ENCODE measurements around the gene TAB2. TPM values are rescaled to one million over a fixed set of nuclear protein-coding genes. Genes with fewer than 3 reads are reported as not detected.
A peak's percentile ranks its signal among the peaks of the same experiment; 100 is the strongest.

TAB2 gene
- total RNA-seq, 1 donor from 2014 or later: 50.6 TPM

GRCh38 chr6:149429427-149430360 lies 112.2 kb downstream of the TAB2 start:
- H3K27ac Mint-ChIP-seq (ENCODE audit: unreplicated experiment): no peak overlapping the region
- peaks cover 8% of the 10 kb centered on the region for H3K4me1 Mint-ChIP-seq (ENCODE audit: unreplicated experiment)
- TF ChIP-seq, protein P1, sequence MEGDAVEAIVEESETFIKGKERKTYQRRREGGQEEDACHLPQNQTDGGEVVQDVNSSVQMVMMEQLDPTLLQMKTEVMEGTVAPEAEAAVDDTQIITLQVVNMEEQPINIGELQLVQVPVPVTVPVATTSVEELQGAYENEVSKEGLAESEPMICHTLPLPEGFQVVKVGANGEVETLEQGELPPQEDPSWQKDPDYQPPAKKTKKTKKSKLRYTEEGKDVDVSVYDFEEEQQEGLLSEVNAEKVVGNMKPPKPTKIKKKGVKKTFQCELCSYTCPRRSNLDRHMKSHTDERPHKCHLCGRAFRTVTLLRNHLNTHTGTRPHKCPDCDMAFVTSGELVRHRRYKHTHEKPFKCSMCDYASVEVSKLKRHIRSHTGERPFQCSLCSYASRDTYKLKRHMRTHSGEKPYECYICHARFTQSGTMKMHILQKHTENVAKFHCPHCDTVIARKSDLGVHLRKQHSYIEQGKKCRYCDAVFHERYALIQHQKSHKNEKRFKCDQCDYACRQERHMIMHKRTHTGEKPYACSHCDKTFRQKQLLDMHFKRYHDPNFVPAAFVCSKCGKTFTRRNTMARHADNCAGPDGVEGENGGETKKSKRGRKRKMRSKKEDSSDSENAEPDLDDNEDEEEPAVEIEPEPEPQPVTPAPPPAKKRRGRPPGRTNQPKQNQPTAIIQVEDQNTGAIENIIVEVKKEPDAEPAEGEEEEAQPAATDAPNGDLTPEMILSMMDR (IDR thresholded peaks at IDR 0.05): peak; percentile 33

DNA sequence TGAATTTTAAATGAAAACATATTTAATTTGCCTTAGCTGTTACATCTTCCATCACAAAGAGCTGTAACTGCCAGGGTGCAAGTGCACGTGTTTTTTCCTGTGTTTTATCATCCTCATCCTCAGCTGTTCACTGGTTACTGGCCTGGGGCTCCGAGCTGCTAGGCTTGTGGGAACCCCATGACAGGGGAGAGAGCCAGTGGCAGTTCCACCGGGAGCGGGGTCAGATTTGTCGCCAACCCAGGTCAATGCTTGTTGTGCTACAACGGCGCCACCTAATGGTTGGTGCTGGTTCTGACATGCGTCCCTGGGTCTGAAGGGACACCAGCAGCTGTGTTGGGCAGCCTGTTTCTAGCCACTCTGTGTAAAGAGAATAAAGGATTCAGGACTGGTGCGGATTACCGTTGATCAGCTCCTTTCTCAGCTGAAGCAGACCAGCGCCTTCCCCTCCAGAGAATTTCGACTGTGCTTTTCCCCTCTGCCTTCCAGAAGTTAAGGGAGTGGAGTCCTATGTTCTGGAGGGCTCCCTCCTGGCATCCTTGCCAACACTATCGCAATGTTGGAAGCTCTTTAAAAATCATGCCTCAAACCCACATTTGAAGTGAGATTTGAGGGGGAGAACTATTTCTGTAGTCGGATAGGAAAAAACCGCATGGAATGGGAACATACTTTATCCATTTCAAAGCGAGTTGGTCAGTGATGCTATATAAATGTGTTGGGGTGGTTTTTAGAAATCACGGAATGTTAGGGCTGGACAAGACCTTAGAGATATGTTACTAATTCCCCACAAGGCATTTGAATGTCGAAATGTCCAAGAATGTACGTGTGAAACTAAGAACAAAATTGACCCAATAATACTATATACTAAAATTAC lies 114.6 kb downstream of the TAB2 start:
- no peaks in the 10 kb centered on the region for H3K9me3 Mint-ChIP-seq (ENCODE audit: unreplicated experiment)
- H3K27me3 Mint-ChIP-seq (ENCODE audit: unreplicated experiment): no peaks in the 10 kb centered on the region
- no peaks in the 10 kb centered on the region for H3K36me3 Mint-ChIP-seq (ENCODE audit: unreplicated experiment)
- H3K4me3 Mint-ChIP-seq (ENCODE audit: unreplicated experiment): peak overlapping the region; percentile 55
- DNase-seq (ENCODE audit: extremely low spot score, unreplicated experiment): peak; percentile 93
- no peak overlapping the region for H3K27ac Mint-ChIP-seq (ENCODE audit: unreplicated experiment)
- peaks cover 4% of the 10 kb centered on the region for H3K4me1 Mint-ChIP-seq (ENCODE audit: unreplicated experiment)
- TF ChIP-seq, protein P1 (IDR thresholded peaks at IDR 0.05): peak; percentile 99

More at GRCh38 chr6:149429427-149430360, 112.2 kb downstream of the TAB2 start:
- Mint-ChIP-seq H3K9me3 (ENCODE audit: unreplicated experiment) (no peaks in the 10 kb centered on the region), H3K36me3 (ENCODE audit: unreplicated experiment) (no peaks in the 10 kb centered on the region), H3K27me3 (ENCODE audit: unreplicated experiment) (no peaks in the 10 kb centered on the region), H3K4me3 (ENCODE audit: unreplicated experiment) (no peak overlapping the region)
- no peak for DNase-seq (ENCODE audit: extremely low spot score, unreplicated experiment)

DNA sequence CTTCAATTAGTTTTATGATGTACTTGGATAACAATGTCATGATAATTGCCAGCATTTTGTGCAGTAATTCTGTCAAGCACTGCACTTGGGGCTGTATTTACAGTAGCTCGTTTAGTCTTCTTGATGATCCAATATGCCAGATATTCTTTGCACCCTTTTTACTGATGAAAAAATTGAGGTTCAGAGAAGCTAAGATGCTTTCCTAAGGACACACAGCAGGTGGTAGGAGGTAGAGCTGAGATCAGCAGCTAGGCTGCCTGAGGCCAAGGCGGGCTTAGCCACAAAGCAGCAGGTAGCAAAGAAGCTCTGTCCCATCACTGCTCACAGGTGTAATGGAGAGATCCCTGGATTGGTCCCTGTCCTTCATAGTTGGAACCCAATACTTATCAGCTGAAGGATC lies 115.9 kb downstream of the TAB2 start:
- H3K27ac Mint-ChIP-seq (ENCODE audit: unreplicated experiment): no peak overlapping the region
- peaks cover 4% of the 10 kb centered on the region for H3K4me1 Mint-ChIP-seq (ENCODE audit: unreplicated experiment)
- H3K9me3 Mint-ChIP-seq (ENCODE audit: unreplicated experiment): no peaks in the 10 kb centered on the region
- H3K36me3 Mint-ChIP-seq (ENCODE audit: unreplicated experiment): no peaks in the 10 kb centered on the region
- no peak overlapping the region for H3K4me3 Mint-ChIP-seq (ENCODE audit: unreplicated experiment)
- TF ChIP-seq, protein P1 (IDR thresholded peaks at IDR 0.05): no peak
- H3K27me3 Mint-ChIP-seq (ENCODE audit: unreplicated experiment): no peaks in the 10 kb centered on the region
- DNase-seq (ENCODE audit: extremely low spot score, unreplicated experiment): no peak

DNA sequence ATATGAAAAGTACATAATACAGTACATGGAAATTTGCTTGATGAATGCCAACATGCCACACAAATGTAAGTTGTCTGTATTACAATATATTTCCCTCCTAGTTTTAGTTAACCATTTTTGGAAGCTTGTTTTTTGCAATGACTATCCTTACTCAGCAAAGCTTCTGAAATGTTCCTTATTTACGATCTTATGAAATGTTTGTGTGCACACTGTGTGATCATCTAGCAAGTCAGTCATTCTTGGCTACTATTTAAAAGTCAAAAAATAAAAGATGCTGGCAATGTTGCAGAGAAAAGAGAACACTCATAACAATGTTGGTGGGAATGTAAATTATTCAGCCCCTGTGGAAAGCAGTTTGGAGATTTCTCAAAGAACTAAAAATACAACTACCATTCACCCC lies 116.4 kb downstream of the TAB2 start:
- TF ChIP-seq, protein P1 (IDR thresholded peaks at IDR 0.05): no peak
- Mint-ChIP-seq H3K4me3 (ENCODE audit: unreplicated experiment) (no peak overlapping the region), H3K27me3 (ENCODE audit: unreplicated experiment) (no peaks in the 10 kb centered on the region)

More for the DNA sequence above, 116.4 kb downstream of the TAB2 start:
- no peak for DNase-seq (ENCODE audit: extremely low spot score, unreplicated experiment)
- peaks cover 4% of the 10 kb centered on the region for H3K4me1 Mint-ChIP-seq (ENCODE audit: unreplicated experiment)
- no peak overlapping the region for H3K27ac Mint-ChIP-seq (ENCODE audit: unreplicated experiment)
- H3K36me3 Mint-ChIP-seq (ENCODE audit: unreplicated experiment): no peaks in the 10 kb centered on the region
- no peaks in the 10 kb centered on the region for H3K9me3 Mint-ChIP-seq (ENCODE audit: unreplicated experiment)

Data from osteocyte (in vitro differentiated cells).